ENCODE data around the gene IL1RL2. TPM values are rescaled to one million over a fixed set of nuclear protein-coding genes. Genes with fewer than 3 reads are reported as not detected.

The IL1RL2 gene
- total RNA-seq, 1 donor from 2014 or later: 4.6 TPM

DNA sequence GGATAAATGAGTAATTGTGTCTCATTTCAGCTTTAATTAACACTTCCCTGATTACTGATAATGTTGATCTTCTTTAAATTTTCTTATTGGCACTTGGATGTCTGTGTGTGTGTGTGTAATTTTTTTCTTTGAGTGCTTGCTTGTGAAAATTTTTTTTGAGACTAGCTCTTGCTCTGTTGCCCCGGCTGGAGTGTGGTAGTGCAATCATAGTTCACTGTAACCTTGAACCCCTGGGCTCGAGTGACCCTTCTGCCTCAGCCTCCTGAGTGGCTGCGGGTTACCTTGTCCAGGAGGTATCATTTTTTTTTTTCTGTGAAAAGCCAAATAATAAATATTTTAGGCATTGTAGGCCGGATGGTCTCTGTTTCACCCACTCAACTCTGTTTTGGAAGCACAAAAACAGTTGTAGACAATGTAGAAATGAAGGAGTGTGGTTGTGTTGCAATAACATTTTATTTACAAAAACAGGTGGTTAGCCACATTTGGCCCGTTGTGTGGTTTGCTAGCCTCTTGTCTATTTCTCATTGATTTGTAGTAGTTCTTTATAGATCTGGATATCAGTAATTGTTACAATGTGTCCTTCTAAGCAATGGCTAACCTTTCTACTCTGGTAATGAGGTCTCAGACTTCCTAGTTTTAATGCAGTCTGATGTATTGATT, 7.9 kb downstream of the IL1RL2 start:
- DNase-seq (ENCODE audit: low read depth): no peak

GRCh38 chr2:102197389-102198137, 10.7 kb downstream of the IL1RL2 start:
- DNase-seq (ENCODE audit: low read depth): no peak

DNA sequence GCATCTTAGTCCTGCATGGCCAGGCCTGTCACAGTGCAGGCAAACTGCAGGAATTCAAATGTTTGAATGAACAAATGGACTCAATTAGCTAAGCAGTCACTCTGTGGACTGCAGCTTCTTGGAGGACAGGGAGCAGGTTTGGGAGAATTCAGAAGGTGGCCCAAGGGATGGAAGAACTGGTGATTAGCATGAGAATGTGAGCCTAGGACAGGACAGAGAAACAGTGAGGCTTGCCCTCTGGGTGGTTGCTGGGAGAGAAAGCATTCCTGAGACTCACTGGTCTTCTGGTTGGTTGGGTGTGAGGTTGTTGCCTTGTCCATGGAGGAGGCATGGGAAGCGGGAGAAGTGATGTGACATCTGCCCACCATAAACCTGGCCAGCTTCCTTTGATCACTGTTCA, 13.7 kb downstream of the IL1RL2 start:
- no peak for DNase-seq (ENCODE audit: low read depth)

DNA sequence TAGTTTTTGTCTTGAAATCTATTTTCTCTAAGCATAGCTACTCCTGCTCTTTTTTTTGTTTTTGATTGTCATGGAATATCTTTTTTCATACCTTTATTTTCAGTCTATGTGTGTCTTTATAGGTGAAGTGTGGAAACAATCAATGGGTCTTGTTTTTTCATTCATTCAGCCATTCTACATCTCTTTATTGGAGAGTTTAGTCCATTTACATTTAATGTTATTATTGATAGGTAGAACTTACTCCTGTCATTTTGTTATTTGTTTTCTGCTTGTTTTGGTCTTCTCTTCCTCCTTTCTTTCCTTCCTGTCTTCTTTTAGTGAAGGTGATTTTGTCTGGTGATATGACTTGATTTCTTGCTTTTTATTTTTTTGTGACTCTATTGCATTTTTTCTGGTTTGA, 17.8 kb downstream of the IL1RL2 start:
- DNase-seq (ENCODE audit: low read depth): no peak

DNA sequence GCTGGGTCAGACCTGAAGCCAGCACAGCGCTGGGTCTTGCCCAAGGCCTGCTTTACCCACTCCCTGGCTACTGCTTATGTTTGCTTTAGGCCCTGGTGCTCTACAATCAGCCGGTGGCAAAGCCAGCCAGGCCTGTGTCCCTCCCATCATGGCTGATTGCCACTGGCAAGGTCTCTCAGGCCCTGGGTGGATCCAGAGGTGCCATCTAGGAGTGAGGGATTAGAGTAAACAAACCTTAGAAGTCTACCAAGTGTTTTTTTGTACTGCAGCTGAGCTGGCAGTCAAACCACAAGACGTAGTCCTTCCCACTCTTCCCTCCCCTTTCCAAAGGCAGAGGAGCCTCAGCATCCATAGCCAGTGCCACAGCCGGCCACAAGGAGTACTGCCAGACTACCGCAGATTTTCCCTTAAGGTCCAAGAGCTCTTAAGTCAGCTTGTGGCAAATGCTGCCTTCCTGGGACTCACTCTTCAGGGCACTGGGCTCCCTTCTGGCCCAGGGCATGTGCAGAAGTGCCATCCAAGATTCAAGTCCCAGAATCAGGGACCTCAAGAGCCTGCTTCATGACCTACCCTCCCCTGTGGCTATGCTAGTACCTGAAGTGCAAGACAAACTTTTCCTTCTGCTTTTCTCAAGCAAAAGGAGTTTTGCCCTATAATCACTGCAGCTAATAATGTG, 20.0 kb downstream of the IL1RL2 start:
- DNase-seq (ENCODE audit: low read depth): no peak

GRCh38 chr2:102208774-102209173, 22.0 kb downstream of the IL1RL2 start:
- DNase-seq (ENCODE audit: low read depth): no peak

GRCh38 chr2:102209474-102209873, 22.7 kb downstream of the IL1RL2 start:
- DNase-seq (ENCODE audit: low read depth): no peak

GRCh38 chr2:102217032-102217431, 30.2 kb downstream of the IL1RL2 start:
- no peak for DNase-seq (ENCODE audit: low read depth)

GRCh38 chr2:102224824-102225739, 38.3 kb downstream of the IL1RL2 start:
- no peak for DNase-seq (ENCODE audit: low read depth)

DNA sequence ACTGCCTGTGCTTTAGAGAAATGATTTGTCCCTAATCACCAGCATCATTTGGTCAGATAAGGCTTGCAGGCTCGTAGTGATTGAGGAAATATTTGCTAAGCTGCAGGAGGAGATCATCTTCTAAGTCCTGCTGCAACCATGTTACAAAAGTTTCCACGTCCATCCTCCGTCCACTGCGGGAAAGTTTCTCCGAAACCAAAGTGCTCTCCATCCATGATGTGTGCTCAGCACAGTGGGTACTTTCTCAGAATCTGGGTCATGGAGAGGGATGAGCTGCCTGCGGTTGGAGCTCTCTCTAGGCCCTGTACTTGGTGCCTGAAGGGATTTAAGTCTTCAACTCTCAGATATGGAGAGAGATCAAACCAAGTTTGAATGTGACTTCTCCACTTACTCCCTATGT, 39.3 kb downstream of the IL1RL2 start:
- no peak for DNase-seq (ENCODE audit: low read depth)

- peak; percentile 45 for DNase-seq (ENCODE audit: low read depth)
Observed at GRCh38 chr2:102226612-102227391, 40.0 kb downstream of the IL1RL2 start.

GRCh38 chr2:102229141-102229769, 42.4 kb downstream of the IL1RL2 start:
- no peak for DNase-seq (ENCODE audit: low read depth)

GRCh38 chr2:102230410-102230909, 43.6 kb downstream of the IL1RL2 start:
- no peak for DNase-seq (ENCODE audit: low read depth)

GRCh38 chr2:102233132-102233884, 46.5 kb downstream of the IL1RL2 start:
- DNase-seq (ENCODE audit: low read depth): no peak

- no peak for DNase-seq (ENCODE audit: low read depth)
Observed at GRCh38 chr2:102235042-102235473, 48.2 kb downstream of the IL1RL2 start.

- DNase-seq (ENCODE audit: low read depth): no peak
Observed at GRCh38 chr2:102235491-102235890, 48.7 kb downstream of the IL1RL2 start.

- no peak for DNase-seq (ENCODE audit: low read depth)
Observed at GRCh38 chr2:102236132-102236531, 49.3 kb downstream of the IL1RL2 start.

DNA sequence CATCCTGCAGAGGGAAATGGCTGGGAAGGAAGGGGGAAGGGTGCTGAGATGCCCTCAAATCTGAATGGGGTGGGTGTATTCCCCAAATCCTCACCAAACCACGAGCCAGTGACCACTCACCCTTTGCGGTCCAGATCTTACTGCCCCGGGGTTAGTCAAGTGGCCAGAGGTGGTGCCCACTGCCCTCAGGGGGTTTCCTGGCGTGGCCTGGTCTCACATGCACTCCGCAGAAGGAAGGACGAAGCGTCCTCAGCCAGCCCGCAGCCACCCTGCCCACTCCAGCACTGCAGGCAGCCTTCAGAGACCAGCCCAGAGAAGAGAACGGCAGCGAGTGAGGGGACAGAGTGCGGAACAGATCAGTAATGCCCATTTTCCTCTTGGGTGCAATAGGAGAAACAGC, 50.4 kb downstream of the IL1RL2 start:
- no peak for DNase-seq (ENCODE audit: low read depth)

DNA sequence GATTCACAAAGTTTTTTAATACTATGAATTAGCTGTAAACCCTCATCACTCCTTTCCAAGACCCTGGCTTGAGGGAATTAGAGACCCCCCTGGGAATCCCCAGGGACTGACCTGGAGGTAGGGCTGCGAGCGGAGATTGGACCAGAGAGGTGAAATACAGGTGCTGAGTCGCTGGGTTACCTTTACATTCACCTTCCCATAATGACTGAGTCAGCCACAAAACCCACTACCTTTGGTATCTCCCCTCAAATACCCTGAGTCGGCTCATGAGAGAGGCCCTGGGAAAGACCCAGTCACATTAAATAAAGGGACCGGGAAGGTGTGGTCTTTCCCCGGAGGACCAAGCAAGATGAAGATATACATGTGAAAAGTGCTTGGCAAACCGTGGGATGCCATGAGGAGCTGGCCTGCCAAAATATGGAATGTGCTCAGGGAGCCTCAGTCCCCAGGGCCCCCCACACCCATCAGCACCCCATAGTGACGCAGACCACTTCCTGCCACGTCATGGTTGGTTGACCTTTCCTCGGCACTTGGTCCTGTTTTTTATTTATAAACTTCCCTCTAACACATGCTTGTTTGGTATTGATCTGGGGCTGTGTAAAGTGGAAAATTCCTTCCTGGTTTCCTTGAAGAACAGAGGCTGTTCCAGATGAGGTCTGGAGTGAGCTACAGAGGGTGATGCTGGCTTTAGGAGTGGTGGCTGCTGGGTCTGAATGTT, 51.4 kb downstream of the IL1RL2 start:
- DNase-seq (ENCODE audit: low read depth): peak; percentile 46

Measured in renal cortical epithelial cell (primary cell).